Tibial artery (tissue), 4 donors: Measurements from ENCODE around the gene ATP2B2.

Experiments
- DNase-seq, 2 donors: peaks; one replicate each; pipeline ENCODE4 v3.0.0-alpha.2; 2019
- H3K27ac ChIP-seq, 2 donors: fragments of 200-600 bp; sonication (generic) in 1 of 2; 1 replicate in 1 of 2; 2 replicates in 1 of 2; pipeline ENCODE4 v1.5.1; 2018 to 2019; ENCODE audit warnings: mild to moderate bottlenecking in 1 of 2
- H3K27me3 ChIP-seq, 2 donors: fragments of 200-600 bp; sonication (generic) in 1 of 2; one replicate each; pipeline versions ENCODE4 v1.5.1 to v1.6.0; 2016 to 2019
- H3K36me3 ChIP-seq, 3 donors: fragments of 200-600 bp; sonication (generic) in 2 of 3; one replicate each; pipeline ENCODE4 v1.5.1; 2016 to 2019; ENCODE audit warnings: mild to moderate bottlenecking in 2 of 3
- H3K4me1 ChIP-seq, 4 donors: fragments of 200-600 bp; sonication (generic) in 2 of 4; 1 replicate in 3 of 4; 2 replicates in 1 of 4; pipeline ENCODE4 v1.5.1; 2016 to 2019
- H3K4me3 ChIP-seq, 2 donors: fragments of 200-600 bp; sonication (generic) in 1 of 2; 1 replicate in 1 of 2; 2 replicates in 1 of 2; pipeline ENCODE4 v1.5.1; 2018 to 2019; ENCODE audit warnings: mild to moderate bottlenecking in 2 of 2
- H3K9me3 ChIP-seq, 3 donors: fragments of 200-600 bp; sonication (generic) in 1 of 3; one replicate each; pipeline ENCODE4 v1.5.1; 2016 to 2019
- CTCF ChIP-seq, 2 experiments: fragments of 200-600 bp in 1 of 2; fragments of 450-650 bp in 1 of 2; IDR thresholded peaks; one replicate each; pipeline ENCODE4 v1.5.1; 2017 to 2019; ENCODE audit warnings: antibody characterized with exemption in 2 of 2, mild to moderate bottlenecking in 1 of 2, moderate library complexity in 1 of 2
- intact Hi-C: fragments of 100-400 bp; cut with DNase I; formaldehyde crosslinking; loops from one replicate; pipeline ENCODE4 v1.15.0; 2023; ENCODE audit warnings: low total_unique reads

The ATP2B2 gene

DNA sequence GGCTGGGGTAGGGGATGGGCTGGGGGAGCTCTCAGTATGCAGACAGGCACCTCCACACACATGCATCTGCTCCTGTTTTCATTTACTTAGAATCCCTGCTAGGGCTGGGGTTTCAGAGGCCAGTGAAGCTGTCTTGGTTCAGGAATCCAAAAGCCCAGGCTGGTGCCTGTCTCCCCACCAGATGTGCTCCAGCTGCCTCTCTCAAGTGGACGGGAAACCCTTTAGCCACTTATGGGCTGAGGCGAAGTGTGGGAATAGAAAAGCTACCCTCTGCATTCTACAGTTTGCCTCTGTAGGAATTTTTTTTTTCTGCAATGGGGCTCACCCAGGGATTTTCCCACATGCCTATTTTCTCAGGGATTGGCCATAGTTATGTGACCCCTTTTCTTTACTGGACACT lies 72.5 kb downstream of the ATP2B2 start:
- intact Hi-C loops: no loop called here
- H3K9me3 ChIP-seq: no peaks in the 10 kb centered on the region
- no peak for TF ChIP-seq CTCF (IDR thresholded peaks at IDR 0.05)
- no peak overlapping the region for H3K4me3 ChIP-seq
- no peaks in the 10 kb centered on the region for H3K36me3 ChIP-seq
- H3K4me1 ChIP-seq: no peaks in the 10 kb centered on the region
- no peak overlapping the region for H3K27ac ChIP-seq
- DNase-seq: no peak
- H3K27me3 ChIP-seq: peaks cover 0 to 10% of the 10 kb centered on the region in 2 donors

- intact Hi-C loops: no loop called here
- H3K9me3 ChIP-seq: no peaks in the 10 kb centered on the region
- no peak overlapping the region for H3K27ac ChIP-seq
- no peaks in the 10 kb centered on the region for H3K36me3 ChIP-seq
- H3K27me3 ChIP-seq: peaks cover 0 to 10% of the 10 kb centered on the region in 2 donors
- DNase-seq: no peak
- TF ChIP-seq CTCF (IDR thresholded peaks at IDR 0.05): no peak
- no peaks in the 10 kb centered on the region for H3K4me1 ChIP-seq
- H3K4me3 ChIP-seq: no peak overlapping the region
Observed at GRCh38 chr3:10432156-10432845, 73.1 kb downstream of the ATP2B2 start.

DNA sequence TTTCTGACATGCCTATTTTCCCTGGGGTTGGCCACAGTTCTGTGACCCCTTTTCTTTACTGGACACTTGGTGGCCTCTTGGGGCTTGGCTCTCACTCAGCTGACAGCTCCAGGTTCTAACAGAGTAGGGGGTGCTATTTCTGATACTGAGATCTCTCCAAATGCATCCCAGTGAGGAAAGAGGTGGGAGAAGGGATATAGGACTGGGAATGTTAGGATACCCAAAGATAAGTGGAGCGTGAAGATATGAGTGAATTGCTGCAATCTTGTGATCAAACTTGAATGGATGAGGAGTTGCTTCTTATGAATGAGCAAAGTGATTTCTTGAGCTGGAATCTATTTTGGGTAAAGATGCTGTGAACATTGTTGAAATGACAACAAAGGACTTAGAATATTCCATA lies 74.6 kb downstream of the ATP2B2 start:
- no peak for DNase-seq
- Histone ChIP-seq H3K4me3 (no peak overlapping the region), H3K36me3 (no peaks in the 10 kb centered on the region), H3K4me1 (no peaks in the 10 kb centered on the region), H3K9me3 (no peaks in the 10 kb centered on the region), H3K27ac (no peak overlapping the region), H3K27me3 (peaks cover 0 to 10% of the 10 kb centered on the region in 2 donors)
- intact Hi-C loops: no loop called here
- TF ChIP-seq CTCF (IDR thresholded peaks at IDR 0.05): no peak

- Histone ChIP-seq H3K4me3 (no peak overlapping the region), H3K9me3 (no peaks in the 10 kb centered on the region), H3K27ac (no peak overlapping the region), H3K27me3 (peaks cover 0 to 4% of the 10 kb centered on the region in 2 donors), H3K4me1 (no peaks in the 10 kb centered on the region), H3K36me3 (no peaks in the 10 kb centered on the region)
- TF ChIP-seq CTCF (IDR thresholded peaks at IDR 0.05): no peak
- no peak for DNase-seq
- intact Hi-C loops: no loop called here
Observed at GRCh38 chr3:10428406-10429091, 76.8 kb downstream of the ATP2B2 start.

- Histone ChIP-seq H3K27me3 (peaks cover 0 to 4% of the 10 kb centered on the region in 2 donors), H3K4me3 (no peak overlapping the region), H3K4me1 (no peaks in the 10 kb centered on the region), H3K36me3 (no peaks in the 10 kb centered on the region), H3K27ac (no peak overlapping the region), H3K9me3 (no peaks in the 10 kb centered on the region)
- DNase-seq: no peak
- no peak for TF ChIP-seq CTCF (IDR thresholded peaks at IDR 0.05)
- intact Hi-C loops: no loop called here
Observed at GRCh38 chr3:10426346-10427220, 78.8 kb downstream of the ATP2B2 start.
